Karpas-422 (cell line): Measurements from ENCODE around the gene SFI1. TPM values are rescaled to one million over a fixed set of nuclear protein-coding genes. Genes with fewer than 3 reads are reported as not detected.
"Not testable (repeated sequence)": the region's sequence is repeated elsewhere in the genome, so short reads cannot be mapped to it uniquely, and the experiment has no call there.

ENCODE experiments used
- DNase-seq: peaks from one replicate; pipeline ENCODE4 v3.0.0-alpha.2; 2015
- H2AFZ ChIP-seq: fragments of 200-600 bp; sonication (generic); 2 replicates; pipeline ENCODE4 v1.6.1; 2014; ENCODE audit warnings: antibody characterized with exemption, low read length, mixed read lengths
- H3K27ac ChIP-seq: fragments of 200-600 bp; sonication (generic); 2 replicates; pipeline ENCODE4 v1.5.1; 2014; ENCODE audit warnings: mild to moderate bottlenecking, low read length, moderate library complexity
- H3K27me3 ChIP-seq: fragments of 200-600 bp; sonication (generic); 2 replicates; pipeline ENCODE4 v1.6.1; 2014; ENCODE audit warnings: low read length, mixed read lengths
- H3K36me3 ChIP-seq: fragments of 200-600 bp; sonication (generic); 2 replicates; pipeline ENCODE4 v1.6.1; 2014; ENCODE audit warnings: low read length, mixed read lengths; ENCODE audit not compliant: insufficient read depth
- H3K4me1 ChIP-seq: fragments of 200-600 bp; sonication (generic); 2 replicates; pipeline ENCODE4 v1.6.1; 2014; ENCODE audit warnings: mild to moderate bottlenecking, low read length, mixed read lengths
- H3K4me2 ChIP-seq: fragments of 200-600 bp; sonication (generic); 2 replicates; pipeline ENCODE4 v1.6.1; 2014; ENCODE audit warnings: low read length, low read depth, mild to moderate bottlenecking; ENCODE audit not compliant: poor library complexity, severe bottlenecking
- H3K4me3 ChIP-seq: fragments of 200-600 bp; sonication (generic); 2 replicates; pipeline ENCODE4 v1.5.1; 2014; ENCODE audit warnings: mild to moderate bottlenecking, antibody characterized with exemption, low read length, mixed read lengths
- H3K79me2 ChIP-seq: fragments of 200-600 bp; sonication (generic); 2 replicates; pipeline ENCODE4 v1.6.1; 2014; ENCODE audit warnings: mild to moderate bottlenecking, low read length, mixed read lengths
- H3K9ac ChIP-seq: fragments of 200-600 bp; sonication (generic); 2 replicates; pipeline ENCODE4 v1.6.0; 2014; ENCODE audit warnings: low read length
- H3K9me2 ChIP-seq: fragments of 200-600 bp; sonication (generic), shearing (Covaris generic); replicated peaks from 2 replicates; pipeline ENCODE4 v1.6.0; 2014; ENCODE audit warnings: mild to moderate bottlenecking, low read length, moderate library complexity; ENCODE audit not compliant: insufficient read depth
- H3K9me3 ChIP-seq: fragments of 300-700, 200-600 bp; sonication (generic); 2 replicates; pipeline ENCODE4 v1.6.1; 2014; ENCODE audit warnings: low read length, mixed read lengths
- H4K20me1 ChIP-seq: fragments of 200-600 bp; sonication (generic); 2 replicates; pipeline ENCODE4 v1.6.1; 2014; ENCODE audit warnings: mild to moderate bottlenecking, antibody characterized with exemption, low read length, low read depth; ENCODE audit not compliant: insufficient read depth
- total RNA-seq: library from RNA; depleted of rRNA; stranded (reverse); fragments of >200 nt; shearing (Covaris generic); gene quantifications from 2 replicates; pipeline ENCODE4 v1.2.3, GENCODE V29; 2014; ENCODE audit warnings: low replicate concordance

Gene SFI1
- total RNA-seq, 1 experiment from 2014 or later = 43.2 TPM

DNA sequence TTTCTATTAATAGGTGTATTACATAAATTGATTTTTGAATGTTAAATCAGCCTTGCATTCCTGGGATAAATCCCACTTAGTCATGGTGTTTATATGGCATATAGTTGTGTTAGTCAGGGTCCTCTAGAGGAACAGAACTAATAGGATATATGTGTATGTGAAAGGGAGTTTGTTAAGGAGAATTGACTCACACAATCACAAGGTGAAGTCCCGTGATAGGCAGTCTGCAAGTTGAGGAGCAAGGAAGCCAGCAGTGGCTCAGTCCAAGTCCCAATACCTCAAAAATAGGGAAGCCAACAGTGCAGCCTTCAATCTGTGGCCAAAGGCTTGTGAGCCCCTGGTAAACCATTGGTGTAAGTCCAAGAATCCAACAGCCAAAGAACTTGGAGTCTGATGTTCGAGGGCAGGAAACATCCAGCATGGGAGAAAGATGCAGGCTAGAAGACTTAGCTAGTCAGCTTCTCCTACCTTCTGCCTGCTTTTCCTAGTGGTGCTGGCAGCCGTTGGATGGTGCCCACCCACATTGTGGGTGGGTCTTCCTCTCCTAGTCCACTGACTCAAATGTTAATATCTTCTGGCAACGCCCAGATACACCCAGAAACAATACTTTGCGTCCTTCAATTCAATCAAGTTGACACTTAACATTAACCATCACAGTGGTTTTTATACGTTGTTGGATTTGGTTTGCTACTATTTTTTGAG lies 12.9 kb downstream of the SFI1 start:
- Histone ChIP-seq H2AFZ (no peak overlapping the region), H3K79me2 (peaks cover 83% of the 10 kb centered on the region), H3K36me3 (peaks cover 35% of the 10 kb centered on the region), H3K27me3 (no peaks in the 10 kb centered on the region), H3K4me1 (no peaks in the 10 kb centered on the region), H4K20me1 (no peaks in the 10 kb centered on the region), H3K27ac (no peak overlapping the region), H3K4me2 (no peak overlapping the region), H3K9me3 (no peaks in the 10 kb centered on the region), H3K9ac (no peak overlapping the region), H3K4me3 (no peak overlapping the region), H3K9me2 (no peaks in the 10 kb centered on the region)
- no peak for DNase-seq

- H3K9me2 ChIP-seq = no peaks in the 10 kb centered on the region
- H3K9me3 ChIP-seq = no peaks in the 10 kb centered on the region
- H3K4me3 ChIP-seq = no peak overlapping the region
- H3K36me3 ChIP-seq = peaks cover 5% of the 10 kb centered on the region; the same call in 1 of the 2 replicates
- H3K4me2 ChIP-seq = no peak overlapping the region
- no peaks in the 10 kb centered on the region for H4K20me1 ChIP-seq
- no peak overlapping the region for H3K9ac ChIP-seq
- no peak overlapping the region for H3K27ac ChIP-seq
- H3K4me1 ChIP-seq = no peaks in the 10 kb centered on the region; the same call in 1 of the 2 replicates
- no peak overlapping the region for H2AFZ ChIP-seq
- DNase-seq = no peak
- H3K79me2 ChIP-seq = peaks cover 91% of the 10 kb centered on the region
- H3K27me3 ChIP-seq = no peaks in the 10 kb centered on the region
These were observed 23.7 kb downstream of the SFI1 start for GRCh38 chr22:31520051-31520450.

- not testable (repeated sequence) for H3K4me3 ChIP-seq, H2AFZ ChIP-seq, H4K20me1 ChIP-seq, H3K27ac ChIP-seq, H3K4me1 ChIP-seq, DNase-seq, H3K9me3 ChIP-seq, H3K9ac ChIP-seq, H3K9me2 ChIP-seq, H3K4me2 ChIP-seq, H3K27me3 ChIP-seq
- H3K36me3 ChIP-seq = peaks cover 15% of the 10 kb centered on the region
- H3K79me2 ChIP-seq = peaks cover 96% of the 10 kb centered on the region
These were observed 27.8 kb downstream of the SFI1 start for GRCh38 chr22:31524132-31524531.

DNA sequence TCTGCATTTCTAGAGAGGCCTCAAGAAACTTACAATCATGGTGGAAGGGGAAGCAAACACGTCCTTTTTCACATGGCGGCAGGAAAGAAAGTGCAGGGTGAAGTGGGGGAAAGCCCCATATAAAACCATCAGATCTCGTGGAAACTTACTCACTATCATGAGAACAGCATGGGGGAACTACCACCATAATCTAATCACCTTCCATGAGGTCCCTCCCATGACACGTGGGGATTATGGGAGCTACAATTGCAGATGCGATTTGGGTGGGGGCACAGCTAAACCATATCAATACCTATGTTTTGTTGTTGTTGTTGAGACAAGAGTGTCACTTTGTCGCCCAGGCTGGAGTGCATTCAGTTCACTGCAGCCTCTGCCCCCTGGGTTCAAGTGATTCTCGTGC lies 29.9 kb downstream of the SFI1 start:
- no peak overlapping the region for H3K4me2 ChIP-seq
- no peaks in the 10 kb centered on the region; the same call in 1 of the 2 replicates for H3K4me1 ChIP-seq
- H3K27me3 ChIP-seq = no peaks in the 10 kb centered on the region
- H3K4me3 ChIP-seq = no peak overlapping the region
- H3K9me2 ChIP-seq = no peaks in the 10 kb centered on the region
- H3K36me3 ChIP-seq = peaks cover 12% of the 10 kb centered on the region
- H3K79me2 ChIP-seq = peaks cover 77% of the 10 kb centered on the region
- no peaks in the 10 kb centered on the region for H4K20me1 ChIP-seq
- H3K9ac ChIP-seq = no peak overlapping the region
- no peak overlapping the region for H3K27ac ChIP-seq
- H2AFZ ChIP-seq = no peak overlapping the region
- DNase-seq = no peak
- no peaks in the 10 kb centered on the region for H3K9me3 ChIP-seq

DNA sequence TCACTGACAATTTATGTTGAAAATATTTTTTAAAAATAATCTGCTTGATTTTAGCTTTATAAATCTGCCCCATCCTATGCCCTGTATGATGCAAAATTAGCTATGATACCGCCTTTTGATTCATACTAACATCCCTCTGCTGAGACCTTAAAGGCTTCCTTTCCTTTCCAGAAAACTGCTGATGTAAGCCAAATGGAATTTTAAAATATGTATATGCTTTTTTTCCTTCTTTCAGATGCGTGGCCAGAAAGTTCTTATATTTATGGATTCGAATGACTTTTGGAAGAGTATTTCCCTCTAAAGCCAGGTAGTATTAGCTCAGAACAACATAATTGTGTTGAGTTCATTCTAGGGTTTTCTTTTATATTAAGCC lies 34.5 kb downstream of the SFI1 start:
- Histone ChIP-seq H2AFZ (no peak overlapping the region), H4K20me1 (no peaks in the 10 kb centered on the region), H3K9ac (no peak overlapping the region)

DNA sequence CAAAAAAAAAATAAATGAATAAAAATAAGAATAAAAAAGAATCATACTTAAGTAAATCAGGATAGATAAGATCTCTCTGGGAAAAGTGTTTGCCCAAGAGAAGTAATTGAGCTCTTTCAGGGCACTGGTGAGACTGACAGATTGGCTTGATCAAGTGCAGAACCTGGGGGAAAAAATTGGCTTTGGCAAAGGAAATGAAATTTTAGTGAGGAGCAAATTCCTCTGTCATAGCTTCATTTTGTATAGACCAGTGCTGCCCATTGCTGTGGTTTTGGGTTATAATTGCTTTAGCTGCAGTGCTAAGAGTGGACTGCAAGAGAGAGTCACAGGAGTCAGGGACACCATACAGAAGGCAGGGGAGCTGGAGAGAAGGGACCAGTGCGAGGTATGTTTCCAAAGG lies 35.7 kb downstream of the SFI1 start:
- Histone ChIP-seq H3K9me3 (no peaks in the 10 kb centered on the region), H3K4me2 (no peak overlapping the region), H4K20me1 (no peaks in the 10 kb centered on the region), H3K4me1 (no peaks in the 10 kb centered on the region), H3K79me2 (peaks cover 30% of the 10 kb centered on the region), H2AFZ (no peak overlapping the region), H3K27ac (no peak overlapping the region), H3K9me2 (no peaks in the 10 kb centered on the region), H3K36me3 (peaks cover 14% of the 10 kb centered on the region), H3K27me3 (no peaks in the 10 kb centered on the region), H3K4me3 (no peak overlapping the region), H3K9ac (no peak overlapping the region)
- DNase-seq = no peak

More for the DNA sequence above, 34.5 kb downstream of the SFI1 start:
- no peak overlapping the region for H3K4me3 ChIP-seq
- H3K9me3 ChIP-seq = no peaks in the 10 kb centered on the region
- DNase-seq = no peak
- no peaks in the 10 kb centered on the region for H3K27me3 ChIP-seq
- H3K4me1 ChIP-seq = no peaks in the 10 kb centered on the region
- H3K4me2 ChIP-seq = no peak overlapping the region
- H3K9me2 ChIP-seq = no peaks in the 10 kb centered on the region
- H3K36me3 ChIP-seq = peaks cover 14% of the 10 kb centered on the region
- H3K27ac ChIP-seq = no peak overlapping the region
- peaks cover 39% of the 10 kb centered on the region for H3K79me2 ChIP-seq

GRCh38 chr22:31533374-31533773 lies 37.0 kb downstream of the SFI1 start:
- Histone ChIP-seq H2AFZ (no peak overlapping the region), H3K36me3 (peaks cover 14% of the 10 kb centered on the region), H3K27ac (no peak overlapping the region), H3K9me3 (no peaks in the 10 kb centered on the region), H3K9ac (no peak overlapping the region), H3K4me3 (no peak overlapping the region), H3K4me2 (no peak overlapping the region), H3K4me1 (no peaks in the 10 kb centered on the region), H4K20me1 (no peaks in the 10 kb centered on the region), H3K79me2 (peaks cover 20% of the 10 kb centered on the region), H3K27me3 (no peaks in the 10 kb centered on the region), H3K9me2 (no peaks in the 10 kb centered on the region)
- DNase-seq = no peak

DNA sequence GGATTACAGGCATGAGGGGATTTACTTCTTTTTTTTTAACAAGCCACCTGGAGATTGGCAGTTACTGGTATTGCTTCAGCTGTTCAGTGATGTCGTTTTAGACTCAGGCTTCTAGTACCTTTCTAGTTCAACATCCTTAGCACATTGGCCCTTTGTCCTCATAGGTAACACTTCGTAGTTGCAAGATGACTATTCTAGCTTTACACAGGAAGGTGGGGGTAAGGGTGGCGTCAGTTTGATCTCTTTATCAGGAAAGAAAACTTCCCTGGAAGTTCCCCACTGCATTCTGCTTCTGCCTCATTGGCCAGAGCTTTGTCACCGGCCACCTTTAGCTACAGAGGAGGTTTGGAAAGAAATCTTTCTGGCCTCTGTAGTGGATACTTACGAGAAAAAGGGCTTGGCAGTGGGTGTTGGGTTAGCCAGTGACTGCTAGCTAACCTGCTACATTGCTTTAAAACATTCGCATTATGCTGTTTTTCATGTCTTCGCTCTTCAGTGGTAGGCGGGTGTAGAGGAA lies 40.7 kb downstream of the SFI1 start:
- DNase-seq = no peak
- Histone ChIP-seq H3K9me2 (no peaks in the 10 kb centered on the region), H4K20me1 (no peaks in the 10 kb centered on the region), H3K9ac (no peak overlapping the region), H2AFZ (no peak overlapping the region), H3K4me3 (no peak overlapping the region), H3K27ac (peak overlapping the region; percentile 17; the same call in 1 of the 2 replicates), H3K27me3 (no peaks in the 10 kb centered on the region), H3K4me2 (no peak overlapping the region), H3K4me1 (no peaks in the 10 kb centered on the region), H3K36me3 (peaks cover 10% of the 10 kb centered on the region), H3K9me3 (no peaks in the 10 kb centered on the region), H3K79me2 (peaks cover 20% of the 10 kb centered on the region)
